NCI-H1436 treated with DMSO at 0.1 percent for 48 hours (cell line): ENCODE measurements around the gene ZNF619.

Experiments used
- DNase-seq: peaks from one replicate; lab custom pipeline; 2025; lab: John Stamatoyannopoulos, UW

Gene ZNF619

DNA sequence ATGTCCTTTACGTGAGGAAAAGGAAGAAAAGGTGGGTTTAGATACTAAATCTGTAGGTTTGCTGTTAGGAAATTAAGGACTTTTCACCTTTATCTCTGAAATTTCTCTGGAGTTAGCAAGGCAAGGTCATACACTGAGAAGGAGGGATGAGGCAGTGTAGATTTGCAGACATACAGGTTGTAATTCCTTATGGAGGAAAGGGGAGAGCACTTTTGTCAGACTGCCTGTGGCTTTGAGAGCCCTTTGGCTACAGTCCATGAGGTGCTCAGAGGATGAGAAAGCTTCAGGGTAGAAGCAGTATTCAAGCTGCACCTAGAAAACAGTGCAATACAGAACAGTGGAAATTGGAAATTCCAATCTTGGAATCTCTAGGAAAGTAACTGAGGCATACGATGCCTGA, 11.5 kb upstream of the ZNF619 start:
- no peak for DNase-seq

DNA sequence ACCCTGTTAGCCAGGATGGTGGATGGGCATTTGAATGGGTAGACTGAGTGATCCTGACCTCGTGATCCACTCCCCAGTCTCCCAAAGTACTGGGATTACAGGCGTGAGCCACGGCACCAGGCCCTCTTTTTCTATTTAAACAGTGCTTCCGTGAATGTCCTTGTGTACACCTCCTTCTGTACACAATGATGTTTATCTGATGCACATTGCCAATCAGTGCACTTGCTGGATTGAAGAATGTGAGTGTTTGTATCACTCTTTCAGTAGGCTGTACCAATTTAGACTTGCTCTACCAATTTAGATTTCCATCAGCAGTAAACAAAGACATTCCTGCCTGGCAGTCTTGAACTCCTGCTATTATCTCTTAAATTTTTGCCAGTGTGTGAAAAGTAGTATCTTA, 8.9 kb upstream of the ZNF619 start:
- no peak for DNase-seq

DNA sequence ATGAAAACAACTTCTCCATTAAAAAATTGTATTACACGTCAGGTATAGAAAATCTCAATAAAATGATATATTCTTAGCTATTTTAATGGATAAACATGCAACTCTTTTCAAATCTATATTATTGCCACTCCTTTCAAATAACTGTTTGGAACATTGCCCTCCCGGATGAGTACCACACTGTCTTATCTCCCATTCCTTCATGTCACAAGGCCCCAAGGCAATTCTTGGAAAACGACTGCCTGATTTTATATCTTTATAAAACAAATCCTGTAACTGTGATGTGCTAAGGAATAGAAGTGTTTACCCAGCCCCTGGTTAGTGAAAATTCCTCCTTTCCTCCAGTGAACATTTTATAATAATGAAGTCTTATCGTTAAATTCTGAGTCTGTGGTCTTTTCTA, 6.2 kb upstream of the ZNF619 start:
- no peak for DNase-seq

DNA sequence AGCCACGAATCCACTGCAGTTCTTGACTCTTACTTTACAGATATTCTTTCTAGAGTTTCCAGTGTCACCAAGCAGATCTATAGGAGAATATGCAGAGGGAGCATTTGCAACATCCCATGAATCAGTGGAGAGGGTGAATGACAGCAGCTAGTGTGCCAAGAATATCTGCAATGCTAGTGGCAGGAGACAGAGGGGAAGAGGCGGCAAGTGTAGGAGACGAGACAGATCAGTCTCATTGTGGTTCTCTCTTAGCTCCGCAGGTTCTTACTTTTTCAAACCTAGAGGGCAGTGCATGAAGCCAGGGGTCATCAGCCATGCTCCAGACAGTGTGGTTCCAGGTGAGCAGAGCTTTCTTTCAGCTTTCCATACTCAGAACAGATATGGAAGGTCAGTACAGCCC, 744 bp downstream of the ZNF619 start:
- no peak for DNase-seq

DNA sequence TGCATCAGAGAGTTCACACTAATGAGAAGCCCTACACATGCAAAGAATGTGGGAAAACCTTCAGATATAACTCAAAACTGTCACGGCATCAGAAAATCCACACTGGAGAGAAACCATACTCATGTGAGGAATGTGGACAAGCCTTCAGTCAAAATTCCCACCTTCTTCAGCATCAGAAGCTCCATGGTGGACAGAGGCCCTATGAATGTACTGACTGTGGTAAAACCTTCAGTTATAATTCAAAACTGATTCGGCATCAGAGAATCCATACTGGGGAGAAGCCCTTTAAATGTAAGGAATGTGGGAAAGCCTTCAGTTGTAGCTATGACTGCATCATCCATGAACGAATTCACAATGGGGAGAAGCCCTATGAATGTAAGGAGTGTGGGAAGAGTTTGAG, 10.2 kb downstream of the ZNF619 start:
- DNase-seq = no peak

DNA sequence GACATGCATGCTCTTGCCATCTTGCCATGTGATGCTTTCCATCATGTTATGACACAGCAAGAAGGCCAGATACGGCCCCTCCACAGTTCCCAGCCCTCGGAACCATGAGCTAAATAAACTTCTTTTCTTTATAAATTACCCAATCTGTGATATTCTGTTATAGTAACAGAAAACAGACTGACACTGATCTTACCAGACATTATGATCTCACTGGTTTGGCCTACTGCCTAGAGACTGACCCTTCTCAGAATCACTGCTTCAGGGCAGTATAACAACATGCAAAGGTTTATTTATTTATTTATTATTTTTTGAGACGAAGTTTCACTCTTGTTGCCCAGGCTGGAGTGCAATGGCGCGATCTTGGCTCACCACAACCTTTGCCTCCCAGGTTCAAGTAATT, 14.0 kb downstream of the ZNF619 start:
- DNase-seq = no peak

DNA sequence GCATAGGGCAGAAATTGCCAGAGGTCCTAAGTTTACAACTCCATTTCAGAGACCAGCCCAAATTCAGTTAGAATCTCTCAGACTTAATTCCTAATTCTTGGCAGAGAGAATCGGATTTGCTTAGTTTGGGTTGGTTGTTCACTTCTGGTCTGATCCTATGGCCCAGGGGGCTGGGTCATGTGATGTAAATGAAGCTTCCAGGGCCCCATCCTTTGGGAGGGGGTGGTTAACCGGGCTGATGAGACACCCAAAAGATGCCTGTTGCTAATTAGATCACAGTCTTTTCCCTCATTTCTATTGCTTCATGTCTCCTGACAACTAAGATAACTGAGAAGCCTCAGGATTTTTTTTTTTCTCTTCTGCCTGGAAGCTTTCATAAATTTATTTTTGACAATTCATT, 17.8 kb downstream of the ZNF619 start:
- no peak for DNase-seq

DNA sequence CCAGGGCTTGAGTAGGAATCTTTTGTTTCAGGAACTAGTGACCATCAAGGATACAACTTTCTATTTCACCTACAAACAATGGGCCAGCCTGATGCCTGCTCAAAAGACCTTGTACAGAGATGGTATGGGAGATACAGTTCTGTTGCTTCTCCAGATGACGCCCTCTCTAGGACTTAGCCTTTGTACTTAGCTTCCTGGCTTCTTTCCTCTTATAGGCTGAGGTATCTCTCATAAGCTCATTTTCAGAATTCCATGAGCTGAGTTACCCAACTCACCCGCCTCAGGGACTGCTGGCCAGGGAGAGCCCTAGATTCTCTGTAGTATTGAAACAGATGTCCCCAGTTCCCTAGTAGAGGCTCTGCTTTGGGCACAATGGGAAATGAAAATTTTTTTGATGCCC, 20.4 kb downstream of the ZNF619 start:
- DNase-seq = no peak

DNA sequence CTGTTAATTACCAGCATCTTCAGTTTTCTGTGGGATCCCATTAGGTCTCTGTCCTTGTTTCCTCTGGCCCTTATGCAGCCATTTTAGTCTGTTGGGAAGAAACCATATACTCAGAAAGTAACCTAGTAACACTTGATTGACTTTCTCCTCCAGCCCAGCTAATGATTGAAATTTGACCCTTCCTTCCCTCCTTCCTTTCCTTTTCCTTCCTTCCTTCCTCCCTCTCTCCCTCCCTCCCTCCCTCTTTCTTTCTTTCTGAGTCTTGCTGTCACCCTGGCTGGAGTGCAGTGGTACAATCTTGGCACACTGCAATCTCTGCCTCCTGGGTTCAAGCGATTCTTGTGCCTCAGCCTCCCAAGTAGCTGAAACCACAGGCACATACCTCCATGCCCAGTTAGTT, 23.0 kb downstream of the ZNF619 start:
- no peak for DNase-seq

DNA sequence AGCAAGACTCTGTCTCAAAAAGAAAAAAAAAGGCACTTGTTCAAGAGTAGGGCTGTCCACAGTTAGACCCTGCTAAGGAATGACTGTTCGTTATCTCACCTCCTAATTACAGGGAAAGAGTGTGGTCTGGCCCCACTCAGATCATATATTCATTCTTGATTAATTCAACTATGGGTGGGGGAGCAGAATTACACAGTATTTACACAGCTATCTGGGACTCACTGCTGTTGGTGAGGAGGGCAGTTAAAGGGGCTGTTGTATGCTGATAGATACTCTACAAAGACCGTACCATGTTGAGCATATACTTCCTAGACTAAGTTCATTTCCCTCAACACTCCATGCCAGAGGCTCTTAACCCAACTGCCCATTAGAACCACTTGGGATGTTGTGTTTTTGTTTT, 25.1 kb downstream of the ZNF619 start:
- no peak for DNase-seq

DNA sequence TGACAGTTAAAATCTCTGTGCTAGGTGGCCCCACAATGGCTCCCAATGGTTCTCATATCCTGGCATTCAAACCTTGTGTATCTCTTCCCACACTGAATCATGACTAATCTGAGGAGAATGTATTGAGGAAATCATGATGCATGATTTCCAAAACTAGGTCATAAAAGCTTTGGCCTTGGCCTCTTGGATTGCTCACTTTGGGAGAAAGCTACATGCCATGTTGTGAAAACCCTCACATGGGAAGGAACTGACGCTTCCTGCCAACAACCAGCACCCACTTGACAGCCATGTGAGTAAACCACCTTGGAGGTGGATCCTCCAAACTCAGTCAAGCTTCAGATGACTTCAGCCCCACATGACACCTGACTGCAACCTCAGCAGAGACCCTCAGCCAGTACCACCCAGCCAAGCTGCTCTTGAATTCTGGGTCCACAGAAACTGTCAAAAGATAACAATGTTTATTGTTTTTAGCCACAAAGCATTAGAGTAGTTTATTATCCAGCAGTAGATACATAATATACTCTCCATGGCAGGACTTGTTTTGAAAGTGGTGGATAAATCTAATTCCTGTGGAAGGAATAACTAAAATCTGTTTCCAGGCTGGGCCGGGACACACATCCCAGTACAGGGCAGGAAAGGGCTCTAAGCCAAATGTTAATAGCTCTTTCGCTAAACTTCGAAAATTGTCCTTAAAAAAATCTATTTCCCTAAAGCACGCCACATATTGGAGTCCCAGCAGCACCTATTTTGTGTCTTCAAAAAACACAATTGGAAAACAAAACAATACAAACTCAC, 27.9 kb downstream of the ZNF619 start:
- DNase-seq = no peak

DNA sequence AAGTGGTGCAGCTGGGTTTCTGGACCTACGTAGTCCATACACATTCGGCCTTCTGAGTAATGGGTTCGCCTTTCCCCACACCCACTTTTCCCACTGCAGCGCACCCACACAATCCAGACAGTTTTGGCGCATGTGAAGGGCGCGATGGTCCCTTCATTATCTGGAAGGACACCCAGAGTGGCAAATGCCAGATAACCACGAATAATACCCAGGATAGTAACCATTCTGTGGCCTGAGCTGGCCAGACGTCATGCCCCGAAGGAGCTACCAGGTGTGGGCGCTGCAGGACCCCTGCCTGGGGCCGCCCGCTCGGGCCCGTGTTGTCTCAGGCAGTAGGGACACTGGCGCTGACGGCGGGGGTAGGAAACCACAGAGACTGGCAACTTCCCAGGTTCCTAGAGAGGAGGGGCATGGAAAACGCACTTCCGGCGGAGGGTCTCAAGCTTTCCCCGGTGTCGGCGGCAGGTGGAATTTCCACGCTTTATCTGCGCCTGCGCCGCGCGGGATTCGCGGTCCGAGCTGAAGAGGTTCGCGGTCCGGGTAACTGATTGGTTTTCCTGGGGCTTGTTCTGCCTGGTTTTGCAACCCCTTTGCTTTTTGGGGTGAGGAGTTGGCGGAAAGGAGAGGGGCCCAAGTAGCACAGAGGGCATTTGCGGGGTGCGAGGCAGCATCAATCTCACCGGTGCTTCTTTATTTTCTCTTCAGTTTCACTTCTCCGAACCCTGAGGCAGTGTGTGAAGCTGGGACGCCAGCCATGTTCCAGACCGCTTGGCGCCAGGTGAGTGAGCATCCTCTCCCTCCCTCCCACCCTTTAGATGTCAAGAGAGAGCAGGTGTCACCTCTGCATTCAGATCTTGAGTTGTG, 28.9 kb downstream of the ZNF619 start, which contains the start of gene ZNF620:
TSS of gene ZNF620 (plus strand) at position 441 of the 864 bp plus-strand sequence. CDS start at position 755, 314 bp downstream.
- DNase-seq = no peak

DNA sequence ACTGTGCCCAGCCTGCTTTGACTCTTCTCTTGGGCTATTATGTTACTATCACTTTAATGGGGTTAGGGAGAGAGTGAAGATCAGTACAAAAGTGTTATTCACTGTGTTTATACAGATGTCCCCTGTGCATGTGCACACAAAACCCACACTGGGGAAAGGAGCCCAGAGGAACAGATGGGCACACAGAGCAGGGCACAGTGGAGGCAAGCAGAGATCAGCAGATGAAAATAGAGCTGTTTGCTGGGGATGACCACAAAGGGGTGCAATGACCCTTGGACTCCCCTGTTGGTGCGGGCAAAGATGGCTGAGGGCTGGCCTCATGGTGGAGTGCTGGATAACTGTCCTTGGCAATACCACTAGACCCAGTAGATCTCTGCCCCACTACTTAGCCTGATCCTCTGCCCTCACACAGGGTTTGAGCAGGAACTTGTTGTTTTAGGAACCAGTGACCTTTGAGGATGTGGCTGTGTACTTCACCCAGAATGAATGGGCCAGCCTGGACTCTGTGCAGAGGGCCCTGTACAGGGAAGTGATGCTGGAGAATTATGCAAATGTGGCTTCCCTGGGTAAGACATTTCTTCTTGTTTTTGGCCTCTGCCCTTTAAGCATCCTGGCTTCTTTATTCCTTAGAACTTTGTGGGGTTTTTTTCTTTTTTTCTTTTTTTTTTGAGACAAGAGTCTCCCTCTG, 34.3 kb downstream of the ZNF619 start:
- no peak for DNase-seq

DNA sequence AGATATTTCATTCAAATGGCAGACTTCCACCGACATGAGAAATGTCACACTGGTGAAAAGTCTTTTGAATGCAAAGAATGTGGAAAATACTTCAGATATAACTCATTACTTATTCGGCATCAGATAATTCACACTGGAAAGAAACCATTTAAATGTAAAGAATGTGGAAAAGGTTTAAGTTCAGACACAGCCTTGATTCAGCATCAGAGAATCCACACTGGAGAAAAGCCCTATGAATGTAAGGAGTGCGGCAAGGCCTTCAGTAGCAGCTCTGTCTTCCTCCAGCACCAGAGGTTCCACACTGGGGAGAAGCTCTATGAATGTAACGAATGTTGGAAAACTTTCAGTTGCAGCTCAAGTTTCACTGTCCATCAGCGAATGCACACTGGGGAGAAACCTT, 39.3 kb downstream of the ZNF619 start:
- DNase-seq = no peak

DNA sequence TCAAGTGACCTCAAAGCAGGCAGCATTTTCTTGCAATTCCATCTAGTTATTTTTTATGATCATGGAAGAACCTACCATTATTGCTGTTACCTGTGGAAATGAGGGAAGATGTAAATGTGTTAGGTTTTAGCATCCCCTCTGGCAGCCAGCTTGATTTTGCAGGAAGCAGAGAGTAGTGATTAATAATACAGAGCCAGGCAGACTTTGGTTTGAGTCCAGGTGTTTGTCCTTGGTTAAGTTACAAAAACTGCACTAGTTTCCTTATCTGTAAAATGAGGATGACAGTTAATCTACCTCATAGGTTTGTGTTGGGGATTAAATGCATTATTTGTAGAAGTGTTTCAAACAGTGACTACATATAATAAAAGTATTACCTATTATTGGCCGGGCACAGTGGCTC, 41.1 kb downstream of the ZNF619 start:
- no peak for DNase-seq

DNA sequence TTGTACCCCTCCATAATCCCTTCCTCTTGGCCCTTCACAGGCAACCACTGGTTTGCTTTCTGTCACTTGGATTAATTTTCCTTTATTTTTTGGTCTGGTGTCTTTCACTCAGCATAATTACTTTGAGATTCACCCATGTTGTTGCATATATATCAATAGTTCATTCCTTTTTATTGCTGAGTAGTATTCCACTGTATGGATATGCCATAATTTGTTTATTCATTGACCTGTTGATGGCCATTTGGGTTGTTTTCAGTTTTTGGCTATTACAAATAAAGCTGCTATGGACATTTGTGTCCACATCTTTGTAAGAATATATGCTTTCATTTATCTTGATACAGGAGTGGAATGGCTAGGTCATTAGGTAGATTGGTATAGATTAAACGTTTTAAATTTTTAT, 41.9 kb downstream of the ZNF619 start:
- no peak for DNase-seq

DNA sequence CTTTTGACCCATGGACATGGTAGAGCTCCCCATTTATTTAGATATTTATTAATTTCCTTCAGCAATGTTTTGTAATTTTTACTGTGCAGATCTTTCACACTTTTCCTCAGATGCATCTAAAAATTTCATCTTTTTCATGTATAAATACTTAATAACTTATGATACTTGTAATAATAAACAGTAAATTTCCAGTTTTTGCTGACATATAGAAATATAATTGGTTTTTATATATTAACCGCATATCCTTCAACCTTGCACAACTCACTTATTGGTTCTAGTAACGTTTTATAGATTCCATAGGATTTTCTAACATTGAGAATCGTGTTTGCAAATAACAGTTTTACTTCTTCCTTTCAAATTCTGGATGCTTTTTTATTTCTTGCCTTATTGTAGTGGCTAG, 44.3 kb downstream of the ZNF619 start:
- no peak for DNase-seq

DNA sequence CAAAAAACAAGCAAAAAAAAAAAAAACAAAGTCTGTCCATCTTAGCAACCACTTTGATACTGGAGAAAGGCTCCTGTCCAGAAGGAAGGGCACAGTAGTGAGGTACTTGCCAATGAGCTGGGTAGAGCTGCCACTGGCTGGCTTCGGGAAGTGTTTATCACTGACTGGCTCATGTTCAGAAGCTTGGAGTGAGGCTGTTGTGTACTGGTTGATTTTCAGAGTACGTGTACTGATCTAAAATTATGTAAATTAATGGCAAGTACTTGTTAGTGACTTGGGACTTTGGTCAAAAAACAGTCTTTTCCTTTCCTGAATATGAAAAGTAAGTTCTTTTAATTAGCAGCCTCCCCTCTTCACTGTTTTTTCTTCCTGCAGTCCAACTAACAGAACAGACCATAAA, 46.9 kb downstream of the ZNF619 start:
- DNase-seq = no peak

DNA sequence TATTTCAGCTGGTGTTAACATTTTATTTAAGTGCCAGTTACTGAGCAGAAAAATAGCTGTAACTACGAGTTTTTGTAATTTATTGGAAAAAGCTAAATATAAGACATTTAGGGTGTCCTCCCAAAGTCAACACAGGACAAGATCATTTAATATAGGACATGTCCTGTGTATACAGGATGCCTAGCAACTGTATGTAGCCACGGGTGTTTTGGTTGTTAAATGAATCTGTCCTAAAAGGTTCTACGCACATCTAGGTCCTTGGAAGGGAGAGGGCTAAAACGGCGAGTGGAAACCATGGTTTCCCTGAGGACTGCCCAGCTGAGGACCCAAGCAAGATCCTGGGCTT, 47.3 kb downstream of the ZNF619 start:
- no peak for DNase-seq

DNA sequence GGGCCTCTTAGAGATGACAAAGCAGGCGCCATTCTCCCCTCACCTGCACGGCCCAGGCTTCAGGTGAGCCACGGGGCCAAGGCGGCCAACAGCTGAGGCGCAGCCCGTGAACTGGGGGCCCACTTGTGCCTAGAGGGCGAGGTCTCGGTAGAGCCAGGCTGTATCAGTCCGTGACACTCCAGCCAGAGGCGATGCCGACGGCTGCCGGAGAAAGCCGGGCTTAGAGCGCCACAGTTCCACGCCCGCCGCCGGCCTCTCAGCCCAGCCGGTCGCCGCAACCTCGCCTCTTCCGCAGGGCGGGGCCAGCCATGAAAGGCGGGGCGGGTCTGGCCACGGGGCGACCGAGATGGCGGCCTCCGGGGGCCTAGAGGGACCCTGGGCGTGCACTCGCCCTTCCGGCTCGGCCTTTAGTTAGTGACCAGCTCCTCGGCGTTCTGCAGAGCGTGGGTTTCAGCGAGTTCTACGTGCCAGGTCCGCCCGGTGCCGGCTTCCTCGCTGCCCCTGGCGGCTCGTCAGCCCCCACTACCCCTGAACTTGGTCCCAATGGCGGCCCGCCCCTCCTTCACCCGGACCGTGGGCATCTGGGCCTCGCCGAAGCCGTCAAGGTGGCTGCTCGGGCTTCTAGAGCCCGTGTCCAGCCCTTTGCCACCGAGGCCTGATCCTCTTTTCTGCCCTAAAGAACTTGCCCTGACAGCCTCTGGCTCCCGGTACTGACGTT, 47.8 kb downstream of the ZNF619 start, which contains the start of gene ZNF621:
TSS of gene ZNF621 (plus strand) at position 393 of the 718 bp plus-strand sequence. CDS start 881 bp downstream, outside the sequence.
- no peak for DNase-seq

DNA sequence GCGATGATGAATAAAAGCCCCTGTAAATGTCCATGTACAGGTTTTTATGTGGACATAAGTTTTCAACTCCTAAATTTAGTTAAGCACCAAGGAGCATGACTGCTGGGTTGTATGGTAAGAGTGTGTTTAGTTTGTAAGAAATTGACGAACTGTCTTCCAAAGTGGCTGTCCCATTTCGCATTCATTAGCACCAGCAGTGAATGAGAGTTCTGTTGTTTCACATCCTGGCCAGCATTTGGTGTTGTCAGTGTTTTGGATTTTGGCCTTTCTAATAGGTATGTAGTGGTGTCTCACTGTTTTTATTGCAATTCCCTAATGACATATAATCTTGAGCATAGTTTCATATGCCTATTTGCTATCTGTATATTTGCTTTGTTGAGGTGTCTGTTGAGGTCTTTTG, 51.5 kb downstream of the ZNF619 start:
- DNase-seq = no peak

DNA sequence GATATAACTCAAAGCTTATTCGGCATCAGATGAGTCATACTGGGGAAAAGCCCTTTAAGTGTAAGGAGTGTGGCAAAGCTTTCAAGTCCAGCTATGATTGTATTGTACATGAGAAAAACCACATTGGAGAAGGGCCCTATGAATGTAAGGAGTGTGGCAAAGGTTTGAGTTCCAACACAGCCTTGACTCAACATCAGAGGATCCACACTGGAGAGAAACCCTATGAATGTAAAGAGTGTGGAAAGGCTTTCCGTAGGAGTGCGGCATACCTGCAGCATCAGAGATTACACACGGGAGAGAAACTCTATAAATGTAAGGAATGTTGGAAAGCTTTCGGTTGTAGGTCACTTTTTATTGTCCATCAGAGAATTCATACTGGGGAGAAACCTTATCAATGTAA, 55.3 kb downstream of the ZNF619 start:
- DNase-seq = no peak
